Measurements from ENCODE around the gene POU2F1. TPM values are rescaled to one million over a fixed set of nuclear protein-coding genes. Genes with fewer than 3 reads are reported as not detected.

Gene POU2F1
- total and polyA plus RNA-seq, 2 donors (not counting 1 experiment from before 2014, with no cell fraction given), result 5.2 to 48.8 TPM

- Mint-ChIP-seq H3K9me3 (ENCODE audit: insufficient read depth) (no peaks in the 10 kb centered on the region), H3K27me3 (peaks cover 29% of the 10 kb centered on the region), H3K27ac (no peak overlapping the region), H3K4me3 (no peak overlapping the region), H3K4me1 (no peaks in the 10 kb centered on the region)
- Histone ChIP-seq H3K36me3 (replicated peaks in 1 of 2; ENCODE audit: control extremely low read depth in 1 of 2, control insufficient read depth in 1 of 2, extremely low read depth in 1 of 2, insufficient read depth in 2 of 2, low read length in 1 of 2) (no peaks in the 10 kb centered on the region), H3K9ac (ENCODE audit: low read length) (no peak overlapping the region), H3K4me3 (ENCODE audit: control extremely low read depth in 1 of 5, extremely low read depth in 1 of 5, insufficient read depth in 1 of 5, low read depth in 2 of 5, low read length in 4 of 5) (no peak overlapping the region), H4K20me1 (ENCODE audit: control insufficient read depth, insufficient read depth, low read length, poor library complexity, severe bottlenecking) (no peaks in the 10 kb centered on the region), H3K79me2 (ENCODE audit: control insufficient read depth, insufficient read depth, low read length) (no peaks in the 10 kb centered on the region), H3K9me3 (ENCODE audit: control extremely low read depth in 1 of 3, control insufficient read depth in 2 of 3, insufficient read depth in 1 of 3, low read length in 2 of 3) (no peaks in the 10 kb centered on the region), H3K27ac (ENCODE audit: low read length in 2 of 2) (no peak overlapping the region), H2AFZ (ENCODE audit: insufficient read depth, low read depth, low read length, poor library complexity, severe bottlenecking) (no peak overlapping the region), H3K4me2 (replicated peaks; ENCODE audit: low read depth, low read length, poor library complexity, severe bottlenecking) (no peak overlapping the region), H3K4me1 (ENCODE audit: control insufficient read depth in 2 of 2, insufficient read depth in 2 of 2, low read length in 2 of 2) (no peaks in the 10 kb centered on the region), H3K27me3 (replicated peaks in 1 of 4; ENCODE audit: control extremely low read depth in 1 of 4, control insufficient read depth in 3 of 4, insufficient read depth in 4 of 4, low read length in 3 of 4) (peaks cover 0 to 8% (median 2%) of the 10 kb centered on the region in 4 experiments)
- 86% methylated on average over 4 of the region's 5 CpGs for WGBS (ENCODE audit: insufficient coverage)
- DNase-seq, result no peak
- ATAC-seq (ENCODE audit: low read depth), result no peak
- intact Hi-C loops (cut with micrococcal nuclease), result no loop called here
- CTCF ChIA-PET, result interaction anchor here (1.0 kb wide), 1 partner anchor 60 kb away, joined by 3 read pairs; no protein-coding TSS in a partner anchor
- POLR2A ChIA-PET, result no interaction called here
- no peak for TF ChIP-seq CTCF (IDR thresholded peaks at IDR 0.05)
- no peak for TF ChIP-seq EZH2 (IDR thresholded peaks at IDR 0.05; ENCODE audit: borderline replicate concordance, insufficient read depth, low read depth, low read length, poor library complexity, severe bottlenecking)
Observed at GRCh38 chr1:167474191-167474641, 253.5 kb downstream of the POU2F1 start.

- peaks cover 0 to 8% (median 2%) of the 10 kb centered on the region in 4 experiments for H3K27me3 ChIP-seq (replicated peaks in 1 of 4; ENCODE audit: control extremely low read depth in 1 of 4, control insufficient read depth in 3 of 4, insufficient read depth in 4 of 4, low read length in 3 of 4)
- no peak overlapping the region for H3K27ac ChIP-seq (ENCODE audit: low read length in 2 of 2)
- intact Hi-C loops (cut with micrococcal nuclease), result no loop called here
- no peaks in the 10 kb centered on the region for H3K79me2 ChIP-seq (ENCODE audit: control insufficient read depth, insufficient read depth, low read length)
- Mint-ChIP-seq H3K4me1 (no peaks in the 10 kb centered on the region), H3K4me3 (no peak overlapping the region), H3K27me3 (peaks cover 29% of the 10 kb centered on the region), H3K27ac (no peak overlapping the region), H3K9me3 (ENCODE audit: insufficient read depth) (no peaks in the 10 kb centered on the region)
- no peaks in the 10 kb centered on the region for H4K20me1 ChIP-seq (ENCODE audit: control insufficient read depth, insufficient read depth, low read length, poor library complexity, severe bottlenecking)
- H2AFZ ChIP-seq (ENCODE audit: insufficient read depth, low read depth, low read length, poor library complexity, severe bottlenecking), result no peak overlapping the region
- no peak overlapping the region for H3K4me2 ChIP-seq (replicated peaks; ENCODE audit: low read depth, low read length, poor library complexity, severe bottlenecking)
- 90% methylated on average over 2 of the region's 2 CpGs for WGBS (ENCODE audit: insufficient coverage)
- ChIA-PET CTCF (no interaction called here), POLR2A (no interaction called here)
- H3K36me3 ChIP-seq (replicated peaks in 1 of 2; ENCODE audit: control extremely low read depth in 1 of 2, control insufficient read depth in 1 of 2, extremely low read depth in 1 of 2, insufficient read depth in 2 of 2, low read length in 1 of 2), result no peaks in the 10 kb centered on the region
- H3K9ac ChIP-seq (ENCODE audit: low read length), result no peak overlapping the region
- no peaks in the 10 kb centered on the region for H3K4me1 ChIP-seq (ENCODE audit: control insufficient read depth in 2 of 2, insufficient read depth in 2 of 2, low read length in 2 of 2)
- no peak for DNase-seq
- no peak for ATAC-seq (ENCODE audit: low read depth)
- no peaks in the 10 kb centered on the region for H3K9me3 ChIP-seq (ENCODE audit: control extremely low read depth in 1 of 3, control insufficient read depth in 2 of 3, insufficient read depth in 1 of 3, low read length in 2 of 3)
- TF ChIP-seq CTCF (IDR thresholded peaks at IDR 0.05) (no peak), EZH2 (IDR thresholded peaks at IDR 0.05; ENCODE audit: borderline replicate concordance, insufficient read depth, low read depth, low read length, poor library complexity, severe bottlenecking) (no peak)
- no peak overlapping the region for H3K4me3 ChIP-seq (ENCODE audit: control extremely low read depth in 1 of 5, extremely low read depth in 1 of 5, insufficient read depth in 1 of 5, low read depth in 2 of 5, low read length in 4 of 5)
Observed at GRCh38 chr1:167476061-167476460, 255.4 kb downstream of the POU2F1 start.

Other genes starting within 250 kb of the POU2F1 start
- 0.36 TPM in 1 of 2 replicates, not detected in the other for gene ILDR2, start 245.3 kb upstream of the POU2F1 start, total RNA-seq
- 0.01 and 0.03 TPM in 2 replicates for gene ILDR2, start 245.3 kb upstream of the POU2F1 start, polyA plus RNA-seq
- gene MAEL, start 231.6 kb upstream of the POU2F1 start, total RNA-seq, result not detected in 2 replicates
- 0.04 TPM in 1 of 2 replicates, not detected in the other for gene MAEL, start 231.6 kb upstream of the POU2F1 start, polyA plus RNA-seq
- gene GPA33, start 130.5 kb upstream of the POU2F1 start, total RNA-seq, result 0.34 and 0.91 TPM in 2 replicates
- 2.4 and 2.5 TPM in 2 replicates for gene GPA33, start 130.5 kb upstream of the POU2F1 start, polyA plus RNA-seq
- not detected in 2 replicates for gene STYXL2, start 126.8 kb upstream of the POU2F1 start, total RNA-seq
- not detected in 2 replicates for gene STYXL2, start 126.8 kb upstream of the POU2F1 start, polyA plus RNA-seq